ENCODE measurements around the gene AQP9.

DNA sequence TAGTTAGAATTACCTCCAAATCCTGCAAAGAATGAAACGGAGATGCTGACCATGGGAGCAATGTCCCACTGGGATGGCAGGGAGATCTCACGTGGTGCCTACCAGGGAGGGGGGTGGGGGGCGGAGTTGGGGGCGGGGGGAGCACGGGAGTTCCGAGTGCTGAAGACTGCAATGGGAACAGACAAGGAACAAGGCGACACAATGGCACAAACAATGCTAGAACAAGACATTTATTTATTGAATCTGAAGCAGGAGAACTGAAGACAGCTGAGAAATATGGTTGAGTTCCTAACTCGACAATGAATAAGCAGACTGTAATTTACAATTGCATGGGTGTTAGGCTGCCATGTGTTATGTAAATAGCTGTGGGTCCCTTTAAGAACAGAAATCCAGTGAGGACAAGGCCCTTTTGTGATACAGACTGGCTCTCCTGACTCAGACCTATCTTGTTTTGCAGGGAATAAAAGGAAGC is 91.2 kb downstream of the AQP9 start:
- no peak for TF ChIP-seq POLR2A (IDR thresholded peaks at IDR 0.05)
- TF ChIP-seq, protein P1, sequence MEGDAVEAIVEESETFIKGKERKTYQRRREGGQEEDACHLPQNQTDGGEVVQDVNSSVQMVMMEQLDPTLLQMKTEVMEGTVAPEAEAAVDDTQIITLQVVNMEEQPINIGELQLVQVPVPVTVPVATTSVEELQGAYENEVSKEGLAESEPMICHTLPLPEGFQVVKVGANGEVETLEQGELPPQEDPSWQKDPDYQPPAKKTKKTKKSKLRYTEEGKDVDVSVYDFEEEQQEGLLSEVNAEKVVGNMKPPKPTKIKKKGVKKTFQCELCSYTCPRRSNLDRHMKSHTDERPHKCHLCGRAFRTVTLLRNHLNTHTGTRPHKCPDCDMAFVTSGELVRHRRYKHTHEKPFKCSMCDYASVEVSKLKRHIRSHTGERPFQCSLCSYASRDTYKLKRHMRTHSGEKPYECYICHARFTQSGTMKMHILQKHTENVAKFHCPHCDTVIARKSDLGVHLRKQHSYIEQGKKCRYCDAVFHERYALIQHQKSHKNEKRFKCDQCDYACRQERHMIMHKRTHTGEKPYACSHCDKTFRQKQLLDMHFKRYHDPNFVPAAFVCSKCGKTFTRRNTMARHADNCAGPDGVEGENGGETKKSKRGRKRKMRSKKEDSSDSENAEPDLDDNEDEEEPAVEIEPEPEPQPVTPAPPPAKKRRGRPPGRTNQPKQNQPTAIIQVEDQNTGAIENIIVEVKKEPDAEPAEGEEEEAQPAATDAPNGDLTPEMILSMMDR (IDR thresholded peaks at IDR 0.05): no peak

Data from stomach (tissue), 4 donors.